ENCODE results near the gene SDK1. TPM values are rescaled to one million over a fixed set of nuclear protein-coding genes. Genes with fewer than 3 reads are reported as not detected.

SDK1 gene
- total RNA-seq, 2 donors from 2014 or later: 1.3 to 2.6 TPM

GRCh38 chr7:4191046-4191445, 890.0 kb downstream of the SDK1 start:
- Histone ChIP-seq H3K9ac (ENCODE audit: low read depth in 2 of 2, low read length in 2 of 2) (no peak overlapping the region), H3K27ac (no peak overlapping the region), H3K4me3 (no peak overlapping the region), H3K27me3 (no peaks in the 10 kb centered on the region), H3K36me3 (no peaks in the 10 kb centered on the region), H3K4me1 (no peaks in the 10 kb centered on the region), H3K9me3 (no peaks in the 10 kb centered on the region)
- no peak for TF ChIP-seq CTCF (IDR thresholded peaks at IDR 0.05)
- no peak for DNase-seq
- intact Hi-C loops (cut with DNase I): no loop called here

- H3K36me3 ChIP-seq: no peaks in the 10 kb centered on the region
- no peaks in the 10 kb centered on the region for H3K27me3 ChIP-seq
- TF ChIP-seq CTCF (IDR thresholded peaks at IDR 0.05): no peak
- no peaks in the 10 kb centered on the region for H3K9me3 ChIP-seq
- intact Hi-C loops (cut with DNase I): no loop called here
- H3K27ac ChIP-seq: no peak overlapping the region
- DNase-seq: no peak
- H3K4me3 ChIP-seq: no peak overlapping the region
- H3K9ac ChIP-seq (ENCODE audit: low read depth in 2 of 2, low read length in 2 of 2): no peak overlapping the region
- no peaks in the 10 kb centered on the region for H3K4me1 ChIP-seq
Observed at GRCh38 chr7:4191525-4191924, 890.5 kb downstream of the SDK1 start.

GRCh38 chr7:4195660-4196059, 894.6 kb downstream of the SDK1 start:
- TF ChIP-seq CTCF (IDR thresholded peaks at IDR 0.05): no peak
- Histone ChIP-seq H3K4me1 (no peaks in the 10 kb centered on the region), H3K27me3 (no peaks in the 10 kb centered on the region), H3K9ac (ENCODE audit: low read depth in 2 of 2, low read length in 2 of 2) (no peak overlapping the region), H3K9me3 (no peaks in the 10 kb centered on the region), H3K27ac (no peak overlapping the region), H3K36me3 (no peaks in the 10 kb centered on the region), H3K4me3 (no peak overlapping the region)
- intact Hi-C loops (cut with DNase I): no loop called here
- DNase-seq: no peak

GRCh38 chr7:4196121-4196819, 895.2 kb downstream of the SDK1 start:
- no peak overlapping the region for H3K27ac ChIP-seq
- no peak for DNase-seq

GRCh38 chr7:4198301-4198700, 897.2 kb downstream of the SDK1 start:
- Histone ChIP-seq H3K27ac (no peak overlapping the region), H3K36me3 (no peaks in the 10 kb centered on the region), H3K9ac (ENCODE audit: low read depth in 2 of 2, low read length in 2 of 2) (no peak overlapping the region), H3K9me3 (no peaks in the 10 kb centered on the region), H3K4me1 (no peaks in the 10 kb centered on the region), H3K4me3 (no peak overlapping the region), H3K27me3 (no peaks in the 10 kb centered on the region)
- DNase-seq: peak; percentile 52
- no peak for TF ChIP-seq CTCF (IDR thresholded peaks at IDR 0.05)
- intact Hi-C loops (cut with DNase I): no loop called here

More at GRCh38 chr7:4196121-4196819, 895.2 kb downstream of the SDK1 start:
- H3K27me3 ChIP-seq: no peaks in the 10 kb centered on the region
- no peak for TF ChIP-seq CTCF (IDR thresholded peaks at IDR 0.05)
- H3K9me3 ChIP-seq: no peaks in the 10 kb centered on the region
- no peaks in the 10 kb centered on the region for H3K4me1 ChIP-seq
- no peak overlapping the region for H3K9ac ChIP-seq (ENCODE audit: low read depth in 2 of 2, low read length in 2 of 2)
- intact Hi-C loops (cut with DNase I): no loop called here
- H3K4me3 ChIP-seq: no peak overlapping the region
- H3K36me3 ChIP-seq: no peaks in the 10 kb centered on the region

Measured in colonic mucosa (tissue), 4 donors.